ENCODE results near the gene LFNG.

Gene LFNG

DNA sequence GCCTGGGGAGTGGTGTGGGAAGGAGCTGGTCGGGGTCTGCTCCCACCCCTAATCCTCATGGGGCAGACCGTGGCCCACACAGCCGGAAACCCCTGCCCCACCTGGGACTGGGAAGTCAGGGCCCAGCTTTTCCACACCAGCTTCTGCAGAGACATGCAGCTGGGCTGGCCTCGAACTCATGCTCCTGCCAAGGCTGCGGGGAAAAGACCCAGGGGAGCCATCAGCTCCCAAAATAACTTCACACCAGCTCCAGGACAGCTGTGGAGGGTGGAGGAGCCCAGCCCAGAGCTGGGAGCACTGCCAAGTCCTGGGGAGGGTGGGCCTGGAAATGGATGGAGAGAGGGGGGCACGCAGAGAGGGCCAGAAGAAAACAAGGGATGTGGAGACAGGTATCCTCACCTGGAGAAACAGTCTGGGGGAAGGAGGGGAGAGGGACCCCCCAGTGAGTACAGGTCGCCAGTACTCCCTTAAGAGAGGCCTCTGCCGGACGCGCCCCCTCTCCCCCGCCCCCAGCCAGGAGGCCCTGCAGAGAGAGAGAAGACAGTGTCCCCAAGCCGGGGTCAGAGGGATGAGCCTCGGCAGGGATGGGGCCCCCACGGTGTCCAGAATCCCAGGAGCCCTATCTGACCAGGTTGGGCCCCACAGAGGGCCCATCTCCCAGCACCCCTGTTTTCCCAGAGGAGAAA is 31.8 kb upstream of the LFNG start:
- peaks cover 29% of the 10 kb centered on the region for H3K4me1 Mint-ChIP-seq
- H3K36me3 Mint-ChIP-seq (ENCODE audit: low read depth), result no peaks in the 10 kb centered on the region
- peak overlapping the region in 1 of 3 experiments; percentile 32 for H3K4me3 Mint-ChIP-seq
- H3K27me3 Mint-ChIP-seq (ENCODE audit: low read depth), result peaks cover 7% of the 10 kb centered on the region
- H3K27ac Mint-ChIP-seq, result peak overlapping the region; percentile 62 to 76 (median 76)
- no peaks in the 10 kb centered on the region for H3K9me3 Mint-ChIP-seq
- TF ChIP-seq, protein P1, sequence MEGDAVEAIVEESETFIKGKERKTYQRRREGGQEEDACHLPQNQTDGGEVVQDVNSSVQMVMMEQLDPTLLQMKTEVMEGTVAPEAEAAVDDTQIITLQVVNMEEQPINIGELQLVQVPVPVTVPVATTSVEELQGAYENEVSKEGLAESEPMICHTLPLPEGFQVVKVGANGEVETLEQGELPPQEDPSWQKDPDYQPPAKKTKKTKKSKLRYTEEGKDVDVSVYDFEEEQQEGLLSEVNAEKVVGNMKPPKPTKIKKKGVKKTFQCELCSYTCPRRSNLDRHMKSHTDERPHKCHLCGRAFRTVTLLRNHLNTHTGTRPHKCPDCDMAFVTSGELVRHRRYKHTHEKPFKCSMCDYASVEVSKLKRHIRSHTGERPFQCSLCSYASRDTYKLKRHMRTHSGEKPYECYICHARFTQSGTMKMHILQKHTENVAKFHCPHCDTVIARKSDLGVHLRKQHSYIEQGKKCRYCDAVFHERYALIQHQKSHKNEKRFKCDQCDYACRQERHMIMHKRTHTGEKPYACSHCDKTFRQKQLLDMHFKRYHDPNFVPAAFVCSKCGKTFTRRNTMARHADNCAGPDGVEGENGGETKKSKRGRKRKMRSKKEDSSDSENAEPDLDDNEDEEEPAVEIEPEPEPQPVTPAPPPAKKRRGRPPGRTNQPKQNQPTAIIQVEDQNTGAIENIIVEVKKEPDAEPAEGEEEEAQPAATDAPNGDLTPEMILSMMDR (IDR thresholded peaks at IDR 0.05; ENCODE audit: unreplicated experiment in 3 of 3), result no peak

DNA sequence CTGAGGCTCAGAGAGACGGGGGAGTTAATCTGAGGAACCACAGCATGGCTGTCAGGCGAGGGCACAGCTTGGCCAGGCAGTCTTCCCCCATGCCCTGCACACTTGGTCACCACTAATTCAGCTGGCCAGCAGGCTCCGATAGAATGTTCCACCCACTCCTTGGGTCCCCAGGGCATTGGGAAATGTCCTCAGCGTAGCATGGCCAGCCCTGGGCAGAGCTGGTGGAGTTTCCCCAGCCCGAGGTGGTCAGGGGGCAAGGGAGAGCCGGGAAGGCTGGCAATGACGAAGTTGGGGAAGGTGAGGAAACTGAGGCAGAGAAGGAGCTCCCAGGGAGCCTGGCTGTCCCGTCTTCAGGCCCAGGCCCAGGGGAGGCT is 31.3 kb upstream of the LFNG start:
- H3K9me3 Mint-ChIP-seq, result no peaks in the 10 kb centered on the region
- peaks cover 34% of the 10 kb centered on the region for H3K4me1 Mint-ChIP-seq
- H3K27me3 Mint-ChIP-seq (ENCODE audit: low read depth), result peaks cover 7% of the 10 kb centered on the region
- no peak overlapping the region for H3K4me3 Mint-ChIP-seq
- peak overlapping the region; percentile 62 to 81 (median 76) for H3K27ac Mint-ChIP-seq
- H3K36me3 Mint-ChIP-seq (ENCODE audit: low read depth), result no peaks in the 10 kb centered on the region
- TF ChIP-seq, protein P1 (IDR thresholded peaks at IDR 0.05; ENCODE audit: unreplicated experiment in 3 of 3), result no peak

DNA sequence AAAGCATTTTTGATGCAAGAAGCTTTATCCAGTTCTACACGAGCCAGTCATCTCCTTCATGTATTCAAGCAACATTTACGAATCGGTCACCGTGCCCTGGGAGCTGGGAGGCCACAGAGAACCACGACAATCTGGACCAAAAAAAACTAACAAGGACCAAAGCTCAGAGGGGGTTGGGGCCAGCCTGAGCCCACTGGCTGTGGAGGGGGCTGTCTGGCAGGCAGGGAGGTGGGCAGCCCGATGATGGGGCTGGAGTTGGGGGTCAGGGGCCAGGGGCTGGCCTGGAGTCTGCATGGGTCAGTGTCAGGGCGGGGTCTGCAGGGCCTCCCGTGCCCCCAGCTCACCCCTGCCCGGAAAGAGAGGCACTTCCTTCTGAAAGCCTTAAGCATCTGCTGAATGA is 30.9 kb upstream of the LFNG start:
- peak overlapping the region; percentile 62 to 81 (median 76) for H3K27ac Mint-ChIP-seq
- H3K27me3 Mint-ChIP-seq (ENCODE audit: low read depth), result peaks cover 7% of the 10 kb centered on the region
- peaks cover 38% of the 10 kb centered on the region for H3K4me1 Mint-ChIP-seq
- peak overlapping the region in 1 of 3 experiments; percentile 34 for H3K4me3 Mint-ChIP-seq
- H3K9me3 Mint-ChIP-seq, result no peaks in the 10 kb centered on the region
- TF ChIP-seq, protein P1 (IDR thresholded peaks at IDR 0.05; ENCODE audit: unreplicated experiment in 3 of 3), result no peak
- H3K36me3 Mint-ChIP-seq (ENCODE audit: low read depth), result no peaks in the 10 kb centered on the region

DNA sequence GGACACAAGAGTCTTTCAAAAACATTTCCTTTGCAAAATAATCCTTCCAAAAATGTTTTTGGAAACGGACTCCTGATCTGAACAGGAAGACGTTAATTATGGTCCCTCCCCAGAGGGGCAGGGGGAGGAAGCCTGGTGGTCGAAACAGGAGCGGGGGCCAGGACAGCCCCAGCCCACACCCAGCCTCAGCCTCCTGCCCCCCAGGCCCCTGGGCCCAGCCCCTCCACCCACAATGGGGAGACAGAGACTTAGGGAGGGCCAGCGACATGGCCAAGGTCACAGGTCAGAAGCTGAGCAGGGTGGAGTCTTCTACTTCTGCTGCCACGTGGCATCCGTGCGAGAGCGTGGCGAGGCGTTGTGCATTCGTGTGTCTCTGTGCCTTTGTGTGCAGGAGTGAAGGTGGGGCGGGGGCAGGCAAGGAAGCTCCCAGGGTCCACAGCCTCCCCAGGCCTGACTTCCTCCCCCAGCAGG is 29.4 kb upstream of the LFNG start:
- Mint-ChIP-seq H3K4me1 (peaks cover 39% of the 10 kb centered on the region), H3K27me3 (ENCODE audit: low read depth) (peaks cover 4% of the 10 kb centered on the region), H3K4me3 (no peak overlapping the region), H3K36me3 (ENCODE audit: low read depth) (no peaks in the 10 kb centered on the region), H3K9me3 (no peaks in the 10 kb centered on the region), H3K27ac (peak overlapping the region; percentile 62 to 84 (median 76))
- TF ChIP-seq, protein P1 (IDR thresholded peaks at IDR 0.05; ENCODE audit: unreplicated experiment in 3 of 3), result no peak

DNA sequence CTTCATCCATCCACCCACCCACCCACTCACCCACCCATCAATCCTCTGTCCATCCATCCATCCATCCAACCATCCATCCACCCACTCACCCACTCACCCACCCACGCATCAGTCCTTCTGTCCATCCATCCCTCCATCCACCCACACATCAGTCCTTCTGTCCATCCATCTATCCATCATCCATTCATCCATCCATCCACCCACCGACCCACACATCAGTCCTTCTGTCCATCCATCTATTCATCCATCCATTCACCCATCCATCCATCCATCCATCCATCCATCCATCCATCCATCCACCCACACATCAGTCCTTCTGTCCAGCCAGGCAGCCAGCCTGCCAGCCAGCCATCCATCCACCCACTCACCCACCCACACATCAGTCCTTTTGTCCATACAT is 27.5 kb upstream of the LFNG start:
- no peaks in the 10 kb centered on the region for H3K36me3 Mint-ChIP-seq (ENCODE audit: low read depth)
- H3K27me3 Mint-ChIP-seq (ENCODE audit: low read depth), result peaks cover 4% of the 10 kb centered on the region
- no peaks in the 10 kb centered on the region for H3K9me3 Mint-ChIP-seq
- peak overlapping the region; percentile 56 to 82 (median 67) for H3K27ac Mint-ChIP-seq
- H3K4me3 Mint-ChIP-seq, result peak overlapping the region in 2 of 3 experiments; percentile 7 to 20
- H3K4me1 Mint-ChIP-seq, result peaks cover 54% of the 10 kb centered on the region
- TF ChIP-seq, protein P1 (IDR thresholded peaks at IDR 0.05; ENCODE audit: unreplicated experiment in 3 of 3), result no peak

Measured in nephron (organoid).